IPS DF 19.7 (cell line): Measurements from ENCODE around the gene SNTG2.

ENCODE experiments used
- DNase-seq: peaks from one replicate; pipeline ENCODE4 v3.0.0-alpha.2; 2013; ENCODE audit warnings: low read depth, low spot score

The SNTG2 gene

DNA sequence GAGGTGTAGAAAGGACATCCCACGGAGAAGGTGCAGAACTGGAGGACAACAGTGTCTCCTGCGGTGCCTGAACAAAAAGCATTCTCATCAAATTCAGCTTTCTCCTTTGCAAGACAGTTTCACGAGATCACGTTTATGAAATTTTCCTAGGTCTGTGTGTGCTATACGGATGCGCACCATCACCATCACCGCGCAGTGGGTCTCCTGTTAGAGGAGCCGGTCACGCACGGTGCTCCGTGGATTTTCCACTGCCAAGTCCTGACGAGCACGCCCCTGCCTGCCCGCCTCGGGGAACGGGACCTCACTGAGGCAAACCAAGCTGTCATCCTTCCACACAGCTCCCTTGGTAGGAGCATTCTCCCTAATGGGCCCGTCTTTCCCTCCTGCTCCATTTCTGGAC, 322.2 kb downstream of the SNTG2 start:
- no peak for DNase-seq

DNA sequence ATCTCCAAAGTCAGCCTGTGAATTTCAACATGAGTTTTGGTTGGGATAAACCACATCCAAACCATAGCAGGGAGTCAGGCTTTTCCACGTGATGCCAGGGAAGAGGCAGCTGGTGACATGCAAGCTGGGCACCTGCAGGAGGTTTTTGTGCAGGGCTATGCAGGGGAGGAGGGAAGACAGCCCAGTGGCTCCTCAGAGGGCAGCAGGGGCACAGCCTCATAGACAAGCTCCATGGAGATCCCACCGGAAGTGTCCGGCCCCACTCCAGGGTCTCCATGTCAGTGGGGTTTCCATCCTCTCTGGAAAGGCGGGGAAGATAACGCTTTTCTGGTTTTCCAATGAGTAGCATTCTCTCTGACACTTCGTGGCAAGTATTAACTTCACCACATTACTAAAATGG, 327.0 kb downstream of the SNTG2 start:
- DNase-seq: no peak

DNA sequence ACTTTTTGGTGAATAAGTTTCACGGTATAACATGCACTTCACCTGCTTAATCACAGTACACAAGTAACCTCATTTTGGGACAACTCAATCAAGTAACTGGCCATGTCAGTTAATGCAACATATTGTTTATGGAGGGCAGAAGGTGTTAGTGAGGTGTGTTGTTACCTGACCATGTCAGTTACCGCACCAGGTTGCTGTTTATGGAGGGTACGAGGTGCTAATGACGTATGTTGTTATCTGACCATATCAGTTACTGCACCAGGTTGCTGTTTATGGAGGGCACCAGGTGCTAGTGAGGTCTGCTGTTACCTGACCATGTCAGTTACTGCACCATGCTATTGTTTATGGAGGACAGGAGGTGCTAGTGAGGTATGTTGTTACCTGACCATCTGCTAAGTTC, 327.5 kb downstream of the SNTG2 start:
- no peak for DNase-seq

DNA sequence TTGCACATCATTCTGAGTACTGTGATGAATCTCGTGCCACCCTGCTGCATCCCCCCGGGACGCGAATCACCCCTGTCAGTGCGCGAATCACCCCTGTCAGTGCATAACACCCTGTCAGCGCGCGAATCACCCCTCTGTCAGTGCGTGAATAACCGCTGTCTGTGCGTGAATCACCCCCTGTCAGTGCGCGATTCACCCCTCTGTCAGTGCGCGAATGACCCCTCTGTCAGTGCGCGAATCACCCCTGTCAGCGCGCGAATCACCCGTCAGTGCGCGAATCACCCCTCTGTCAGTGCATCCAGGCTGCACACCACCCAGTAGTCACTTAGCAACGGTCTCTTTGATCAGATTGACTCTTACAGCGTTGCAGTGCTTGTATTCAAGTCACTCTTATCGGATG, 328.2 kb downstream of the SNTG2 start:
- DNase-seq: no peak

DNA sequence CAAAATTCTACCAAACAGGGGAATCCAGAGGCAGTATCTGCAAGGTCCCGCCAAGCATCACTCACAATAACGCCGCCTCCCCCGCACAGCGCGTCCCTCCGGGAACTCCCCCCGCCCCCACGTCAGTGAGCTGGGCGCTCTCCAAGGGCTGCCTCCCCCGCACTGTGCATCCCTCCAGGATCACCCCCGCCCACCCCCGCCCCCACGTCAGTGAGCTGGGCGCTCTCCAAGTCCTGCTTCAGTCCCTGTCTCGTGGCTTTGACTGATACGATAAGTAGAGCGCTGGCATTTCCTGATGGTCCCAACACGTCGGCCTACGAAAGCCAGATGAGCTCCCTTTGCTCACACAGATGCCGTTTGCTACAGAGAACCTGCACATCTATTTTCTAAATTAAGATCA, 331.9 kb downstream of the SNTG2 start:
- DNase-seq: no peak

DNA sequence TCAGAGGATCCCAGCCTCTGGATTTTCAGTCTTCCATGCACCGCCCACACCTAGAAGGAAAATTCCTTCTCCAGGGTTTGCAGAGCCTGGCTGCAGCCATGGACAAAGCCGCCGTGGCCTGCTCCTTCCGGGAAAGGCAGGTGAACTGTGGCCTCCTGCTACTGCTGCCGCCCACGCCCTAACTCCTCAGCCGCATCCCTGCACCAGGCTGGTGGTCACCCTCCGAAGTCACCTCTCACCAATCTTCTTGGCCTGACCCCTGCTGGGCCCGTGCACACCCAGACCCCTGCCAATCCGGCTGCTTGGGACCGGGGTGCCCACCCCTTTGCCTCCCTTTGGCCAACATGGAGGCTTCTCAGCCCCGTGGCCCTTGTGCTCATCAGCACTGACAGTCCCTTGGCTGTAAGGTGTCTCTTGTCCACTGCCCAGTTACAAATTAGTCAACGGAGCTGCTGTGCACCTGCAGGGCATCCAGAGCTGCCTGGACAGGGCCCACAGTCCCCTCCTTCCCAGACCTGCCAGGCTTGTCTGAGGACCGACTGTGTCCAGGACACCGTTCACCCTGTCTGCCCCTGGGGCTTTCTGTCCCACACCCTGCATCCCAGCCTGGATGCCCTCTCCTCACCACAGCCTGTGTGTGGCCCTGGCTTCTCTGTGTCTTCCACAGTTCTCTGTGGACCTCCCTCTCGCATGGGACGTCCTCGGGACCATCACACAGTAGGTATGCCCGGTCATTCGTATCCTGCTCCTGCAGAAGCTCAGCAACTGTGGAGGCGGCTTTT, 332.6 kb downstream of the SNTG2 start:
- DNase-seq: no peak

DNA sequence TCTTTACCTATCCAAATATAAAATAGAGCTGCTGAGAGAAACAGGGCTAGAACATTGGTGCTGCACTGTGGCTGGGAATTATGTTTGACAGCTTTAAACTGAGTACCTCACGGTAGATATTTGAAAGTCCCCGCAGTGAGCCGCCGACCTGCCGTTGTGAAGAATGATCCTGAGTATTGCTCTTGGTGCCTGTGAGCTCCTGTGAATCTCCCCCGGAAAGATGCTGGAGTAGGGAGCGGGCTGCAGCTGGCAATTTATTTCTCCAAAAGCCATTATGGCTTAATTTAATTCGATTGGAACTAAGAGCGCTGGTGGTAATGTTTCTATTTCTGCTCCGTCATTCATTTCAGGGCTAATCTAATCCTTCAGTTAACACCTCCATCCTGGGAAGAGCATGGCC, 333.2 kb downstream of the SNTG2 start:
- no peak for DNase-seq

DNA sequence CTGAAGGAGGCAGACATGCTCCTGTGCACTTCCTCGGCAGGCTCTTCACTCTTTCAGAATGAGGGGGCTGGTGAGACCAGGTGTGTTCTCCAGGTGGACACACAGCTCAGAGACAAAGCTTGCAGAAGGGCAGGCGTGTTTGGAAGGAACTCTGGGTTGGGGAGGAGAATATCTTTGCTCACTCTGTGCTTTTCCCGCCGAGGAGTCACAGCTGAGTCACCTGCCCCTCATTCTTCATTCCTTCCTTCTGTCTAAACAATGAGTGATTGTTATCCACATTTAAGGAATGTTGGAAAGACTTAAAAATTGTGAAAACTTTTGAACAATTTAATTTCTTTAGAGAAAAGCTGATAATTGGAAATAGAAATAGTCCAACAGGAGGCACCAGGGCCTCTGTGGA, 336.3 kb downstream of the SNTG2 start:
- DNase-seq: no peak

DNA sequence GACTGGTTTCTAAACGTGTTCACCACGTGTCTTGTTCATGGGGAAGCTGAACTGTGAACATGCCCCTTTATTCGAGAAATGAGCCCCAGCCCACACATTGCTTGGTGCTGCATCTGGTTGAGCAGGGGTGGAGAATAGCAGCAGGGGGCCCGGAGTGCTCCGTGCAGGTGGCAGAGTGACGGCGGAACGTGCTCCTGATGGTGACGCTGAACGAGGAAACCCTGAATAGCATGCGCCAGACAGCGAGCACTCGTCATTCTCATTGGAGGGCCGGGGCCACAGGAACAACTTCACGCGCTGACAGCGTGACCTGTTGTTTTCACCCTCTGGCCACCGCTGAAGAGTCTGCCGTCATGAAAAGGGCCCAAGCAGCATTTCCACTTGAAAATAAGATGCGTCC, 336.8 kb downstream of the SNTG2 start:
- DNase-seq: no peak

DNA sequence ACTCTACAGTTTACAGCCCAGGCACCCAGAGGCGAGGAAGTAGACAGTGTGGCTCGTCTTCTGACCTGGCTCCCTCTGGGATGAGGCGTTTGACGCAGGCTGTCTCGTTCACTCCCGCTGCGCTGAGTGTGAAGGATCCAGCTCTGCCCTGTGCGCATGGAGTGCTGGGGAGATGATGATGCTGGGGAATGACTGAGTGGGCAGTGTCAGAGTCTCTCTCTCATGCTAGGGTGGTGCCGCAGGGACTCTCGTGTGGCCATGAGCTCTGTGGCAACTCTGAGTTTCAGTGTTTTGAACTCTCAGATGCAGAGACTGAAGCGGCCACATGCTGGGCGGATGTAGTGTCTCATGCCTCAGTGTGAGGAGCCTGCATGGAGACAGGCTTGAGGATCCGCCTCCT, 344.3 kb downstream of the SNTG2 start:
- no peak for DNase-seq

DNA sequence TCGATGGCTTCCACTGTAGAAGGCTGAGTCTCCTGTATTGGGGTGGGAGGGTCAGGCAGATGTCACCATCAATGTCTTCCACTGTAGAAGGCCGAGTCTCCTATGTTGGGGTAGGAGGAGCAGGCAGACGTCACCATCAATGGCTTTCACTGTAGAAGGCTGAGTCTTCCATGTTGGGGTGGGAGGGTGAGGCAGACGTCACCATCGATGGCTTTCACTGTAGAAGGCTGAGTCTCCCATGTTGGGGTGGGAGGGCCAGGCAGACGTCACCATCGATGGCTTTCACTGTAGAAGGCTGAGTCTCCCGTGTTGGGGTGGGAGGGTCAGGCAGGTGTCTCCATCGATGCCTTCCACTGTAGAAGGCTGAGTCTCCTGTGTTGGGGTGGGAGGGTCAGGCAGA, 345.1 kb downstream of the SNTG2 start:
- no peak for DNase-seq

DNA sequence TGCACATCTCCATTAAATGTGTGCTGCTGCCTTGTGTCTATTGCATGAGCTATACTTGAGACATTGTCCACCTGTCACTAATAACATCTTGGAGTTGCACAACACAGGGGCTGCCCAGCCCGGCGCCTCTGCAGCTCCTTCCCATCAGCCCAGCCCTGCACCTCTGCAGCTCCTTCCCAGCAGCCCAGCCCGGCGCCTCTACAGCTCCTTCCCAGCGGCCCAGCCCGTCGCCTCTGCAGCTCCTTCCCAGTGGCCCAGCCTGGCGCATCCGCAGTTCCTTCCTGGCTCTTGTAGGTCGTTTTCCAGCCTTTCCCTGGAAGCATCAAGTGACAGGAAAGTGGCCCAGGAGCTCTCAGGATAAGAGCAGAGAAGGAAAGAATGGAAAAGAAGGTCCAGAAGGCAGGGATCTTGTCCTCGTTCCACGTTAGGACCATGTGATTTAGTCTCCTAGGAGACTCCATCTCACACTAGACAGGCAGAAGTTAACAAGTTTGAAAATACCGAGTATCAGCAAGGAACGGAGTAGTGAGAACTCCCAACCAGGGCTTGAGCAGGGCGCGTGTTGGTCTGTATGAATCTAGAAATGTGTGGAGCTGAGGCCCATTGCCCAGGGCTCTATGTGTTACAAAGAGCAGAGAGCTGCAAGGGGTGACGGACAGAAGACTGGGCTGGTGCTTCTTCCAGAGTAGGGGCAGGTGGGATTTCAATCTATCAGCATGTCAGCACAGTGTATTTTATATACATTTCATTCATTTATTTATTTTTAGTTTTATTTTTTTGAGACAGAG, 346.9 kb downstream of the SNTG2 start:
- no peak for DNase-seq

DNA sequence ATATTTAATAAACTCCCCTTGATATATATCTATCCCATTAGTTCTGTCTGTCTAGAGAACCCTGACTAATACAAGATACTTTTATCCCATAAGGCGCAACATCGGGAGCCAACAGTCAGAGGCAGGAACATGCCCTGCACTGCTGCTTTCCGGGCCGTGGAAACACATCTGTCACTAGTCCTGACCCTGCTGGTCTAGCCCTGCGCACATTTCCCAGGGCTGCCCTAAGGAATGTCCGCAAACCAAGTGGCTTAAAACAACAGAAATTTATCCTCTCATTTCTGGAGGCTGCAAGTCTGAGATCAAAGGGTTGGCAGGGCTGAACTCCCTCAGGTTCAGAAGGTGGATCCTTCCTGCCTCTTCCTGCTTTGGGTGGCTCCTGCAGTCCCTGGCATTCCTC, 348.4 kb downstream of the SNTG2 start:
- no peak for DNase-seq

DNA sequence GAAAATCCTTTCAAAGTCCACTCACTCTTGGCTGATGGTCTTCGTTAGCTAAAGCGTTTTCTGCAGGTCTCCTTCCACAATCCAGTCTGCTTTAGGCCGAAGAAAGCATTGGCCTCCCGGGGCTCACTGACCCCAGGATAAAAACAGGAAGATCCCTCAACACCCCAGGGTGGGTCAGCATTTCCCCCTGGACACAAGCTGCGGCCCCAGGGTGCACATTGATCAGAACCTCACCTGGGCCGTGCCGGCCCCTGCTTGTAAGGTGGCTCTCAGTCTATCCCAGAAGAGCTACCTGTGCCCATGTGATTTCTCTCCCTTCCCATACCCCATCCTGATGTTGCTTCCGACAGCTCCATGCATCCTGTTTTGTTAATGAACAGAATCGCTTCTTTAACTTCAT, 349.6 kb downstream of the SNTG2 start:
- no peak for DNase-seq

DNA sequence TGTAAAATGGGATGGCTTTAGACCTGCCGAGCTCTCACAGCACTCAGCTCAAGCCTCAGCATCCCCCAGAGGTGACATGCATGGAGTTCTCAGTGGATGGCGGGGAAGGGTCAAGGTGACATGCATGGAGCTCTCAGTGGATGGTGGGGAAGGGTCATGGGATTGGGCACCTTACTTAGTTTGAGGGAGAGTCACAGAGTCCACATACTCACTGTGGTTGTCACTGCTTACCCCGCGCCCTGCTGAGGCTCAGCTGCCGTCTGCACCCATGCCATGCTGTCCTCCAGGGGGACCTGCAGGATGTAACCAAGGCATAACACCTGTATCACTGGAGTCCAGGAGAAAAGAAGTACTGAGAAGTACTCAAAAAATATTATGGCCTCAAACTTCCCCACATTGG, 350.4 kb downstream of the SNTG2 start:
- DNase-seq: no peak

DNA sequence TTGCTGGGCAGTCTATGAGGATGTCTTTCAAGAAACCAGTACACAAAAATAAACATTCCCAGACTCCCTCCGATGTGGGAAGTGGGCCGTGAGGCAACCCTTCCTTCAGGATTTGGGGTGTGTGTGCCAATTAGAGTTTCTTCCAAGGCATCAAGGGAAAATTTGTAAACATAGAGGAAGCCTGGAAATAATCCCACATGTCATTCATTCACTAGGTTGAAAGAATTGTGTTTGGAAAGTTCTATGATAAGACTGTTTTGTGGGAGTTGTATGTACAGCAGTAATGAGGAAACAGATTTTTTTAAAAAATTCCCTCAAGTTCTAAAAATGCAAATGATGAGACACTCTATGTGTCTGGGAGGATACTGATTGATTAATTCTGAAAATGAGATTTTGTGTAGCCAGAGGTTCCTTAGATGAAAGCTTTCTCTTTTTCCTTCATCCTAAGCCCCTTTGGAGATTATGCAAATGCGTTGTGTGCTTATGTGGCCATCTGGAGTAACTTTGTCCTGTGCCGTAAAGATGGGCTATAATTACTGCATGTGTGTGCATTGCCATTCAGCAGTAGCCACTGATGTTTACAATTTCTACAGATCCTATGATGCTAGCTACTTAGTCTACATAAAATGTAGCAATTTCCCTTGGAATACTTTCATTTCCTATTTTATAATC, 354.8 kb downstream of the SNTG2 start:
- no peak for DNase-seq

DNA sequence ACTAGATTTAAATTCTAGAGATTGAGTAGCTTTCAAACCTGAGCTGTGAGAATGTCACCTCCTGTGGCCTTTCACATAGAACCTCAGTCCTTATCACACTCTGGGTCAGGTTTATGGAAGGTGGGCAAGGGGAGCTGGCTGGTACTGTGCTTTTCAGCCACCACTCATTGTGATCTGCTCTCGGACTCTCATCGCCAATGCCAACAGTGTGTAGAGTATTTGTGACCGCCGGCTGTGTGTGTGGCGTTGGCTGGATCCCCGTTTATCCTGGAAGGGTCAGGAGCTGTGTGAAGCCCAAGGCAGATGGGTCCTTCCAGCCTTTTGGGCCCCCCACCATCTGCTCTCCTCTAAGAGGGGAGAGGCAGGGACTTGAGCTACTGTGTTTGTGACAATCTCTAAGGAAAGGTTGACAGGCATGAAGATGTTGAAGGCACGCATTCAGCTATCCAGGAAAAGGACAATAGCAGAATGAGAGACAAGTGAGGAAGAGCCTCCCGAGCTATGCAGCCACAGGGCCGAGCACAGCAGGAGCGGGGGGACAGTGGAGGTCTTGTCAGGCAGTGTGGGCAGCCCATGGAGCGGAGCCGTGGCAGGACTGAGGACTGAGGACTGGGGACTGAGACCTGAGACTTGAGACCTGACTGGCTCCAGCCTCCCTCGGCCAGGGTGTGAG, 355.5 kb downstream of the SNTG2 start:
- no peak for DNase-seq

DNA sequence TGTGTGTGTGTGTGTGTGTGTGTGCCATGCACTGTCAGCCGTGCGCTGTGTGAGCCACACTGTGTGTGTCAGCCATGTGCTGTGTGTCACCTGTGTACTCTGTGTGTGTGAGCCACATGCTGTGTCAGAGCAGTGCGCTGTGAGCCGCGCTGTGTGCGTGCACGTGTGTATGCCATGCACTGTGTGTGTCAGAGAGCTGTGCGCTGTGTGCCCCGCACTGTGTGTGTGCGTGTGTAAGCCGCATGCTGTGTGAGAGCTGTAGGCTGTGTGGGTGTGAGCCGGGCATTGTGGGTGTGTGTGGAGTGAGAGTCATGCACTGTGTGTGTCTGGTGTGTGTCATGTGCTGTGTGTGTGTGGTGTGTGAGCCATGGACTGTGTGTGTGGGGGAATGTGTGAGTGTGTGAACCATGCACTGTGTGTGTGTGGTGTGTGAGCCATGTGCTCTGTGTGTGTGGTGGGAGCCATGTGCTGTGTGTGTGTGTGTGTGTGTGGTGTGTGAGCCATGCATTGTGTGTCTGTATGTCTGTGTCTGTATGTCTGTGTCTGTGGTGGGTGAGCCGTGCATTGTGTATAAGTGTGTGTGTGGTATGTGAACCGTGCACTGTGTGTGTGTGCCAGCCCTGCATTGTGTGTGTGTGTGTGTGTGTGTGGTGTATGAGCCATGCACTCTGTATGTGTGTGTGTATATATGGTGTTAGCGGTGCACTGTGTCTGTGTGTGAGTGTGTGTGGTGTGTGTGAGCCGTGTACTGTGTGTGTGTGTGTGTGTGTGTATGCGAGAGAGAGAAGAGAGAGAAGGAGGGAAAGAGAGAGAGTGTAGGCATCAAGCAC, 356.3 kb downstream of the SNTG2 start:
- DNase-seq: no peak

DNA sequence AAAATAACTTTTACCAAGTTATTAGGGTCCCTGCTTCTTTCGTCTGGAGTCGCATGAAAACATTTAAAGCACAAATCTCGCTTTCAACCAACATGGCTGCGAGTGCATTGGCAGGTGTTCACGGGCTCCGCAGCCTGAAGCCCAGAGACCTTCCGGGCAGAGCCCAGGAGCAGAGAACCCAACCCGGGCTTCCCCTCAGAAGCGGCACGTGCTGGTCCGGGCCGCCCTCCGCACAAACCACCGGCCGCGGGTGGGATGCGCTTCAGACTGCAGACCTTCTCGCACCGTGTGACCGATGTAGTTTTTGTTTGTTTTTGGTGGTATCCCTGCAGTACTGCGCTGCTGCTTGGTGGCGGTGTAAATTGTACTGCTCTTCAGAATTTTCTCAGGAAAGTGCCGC, 357.0 kb downstream of the SNTG2 start:
- DNase-seq: no peak

DNA sequence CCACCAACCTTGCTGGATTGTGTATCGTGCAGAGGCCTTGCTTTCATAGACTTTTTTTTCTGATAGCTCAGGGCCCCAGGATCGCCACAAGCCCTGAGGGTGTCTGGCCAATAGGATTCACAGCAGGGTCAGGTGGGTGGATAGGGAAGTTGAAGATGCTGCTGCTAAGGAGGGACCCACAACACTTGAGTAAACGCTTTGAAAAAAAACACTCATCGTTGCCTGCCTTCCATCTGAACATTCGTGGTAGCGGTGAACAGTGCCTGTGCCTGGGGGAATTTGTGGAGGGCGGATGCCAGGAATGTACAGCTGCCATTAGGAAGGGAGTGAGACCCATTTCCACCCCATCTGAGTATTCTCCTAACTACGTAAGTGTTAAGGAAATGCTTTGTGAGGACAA, 358.0 kb downstream of the SNTG2 start:
- DNase-seq: no peak

DNA sequence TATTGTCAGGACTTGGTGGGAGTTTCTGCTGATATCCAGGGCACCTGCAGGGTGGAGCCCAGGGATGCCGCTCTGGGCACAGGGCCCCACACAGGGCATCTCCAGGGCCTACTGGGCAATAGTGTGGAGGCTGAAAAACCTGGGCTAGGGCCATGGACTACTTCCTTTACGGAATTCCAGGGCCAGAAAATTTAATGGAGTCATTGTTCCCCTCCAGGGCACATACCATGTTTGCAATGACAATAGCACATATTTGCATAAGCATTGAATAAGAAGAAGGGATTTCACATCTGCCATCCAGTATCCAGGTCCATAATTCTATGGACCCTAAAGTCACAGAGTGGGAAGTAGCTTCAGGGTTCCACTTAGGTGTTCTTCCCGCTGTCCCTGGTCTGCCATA, 358.9 kb downstream of the SNTG2 start:
- DNase-seq: peak; percentile 20
